ENCODE measurements around the gene MUC5B.

Gene MUC5B

DNA sequence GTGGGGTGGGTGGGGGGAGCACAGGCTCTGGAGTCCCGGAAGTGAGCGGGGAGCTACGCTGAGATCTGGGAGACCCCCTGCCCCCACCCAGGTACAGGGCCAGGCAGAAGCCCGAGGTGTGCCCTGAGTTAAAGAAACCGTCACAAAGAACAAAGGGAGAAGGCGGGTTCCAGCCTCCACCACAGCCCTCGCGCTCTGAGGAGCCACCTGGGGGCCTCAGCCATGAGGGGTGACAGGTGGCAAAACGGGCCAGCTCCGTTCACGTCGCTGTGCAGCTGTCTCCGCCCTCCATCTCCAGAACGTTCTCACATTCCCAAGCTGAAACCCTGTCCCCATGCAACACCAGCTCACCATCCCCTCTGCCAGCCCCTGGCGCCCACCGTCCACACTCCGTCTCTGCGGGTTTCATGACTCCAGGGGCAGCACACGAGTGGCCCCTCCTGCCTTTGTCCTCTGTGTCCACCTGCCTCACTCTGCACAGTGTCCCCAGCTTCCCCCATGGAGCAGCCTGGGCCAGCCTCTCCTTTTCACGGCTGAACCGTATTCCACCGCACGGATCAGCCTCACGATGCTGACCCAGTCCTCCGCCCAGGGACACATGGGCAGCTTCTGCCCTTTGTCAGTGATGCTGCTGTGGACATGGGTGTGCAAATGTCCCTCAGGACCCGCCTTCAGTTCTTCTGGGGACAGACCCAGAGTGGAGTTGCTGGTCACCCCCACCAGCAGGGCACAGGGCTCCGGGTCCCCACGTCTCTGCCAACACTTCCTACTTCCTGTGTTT is 1.7 kb upstream of the MUC5B start:
- no peak for DNase-seq

DNA sequence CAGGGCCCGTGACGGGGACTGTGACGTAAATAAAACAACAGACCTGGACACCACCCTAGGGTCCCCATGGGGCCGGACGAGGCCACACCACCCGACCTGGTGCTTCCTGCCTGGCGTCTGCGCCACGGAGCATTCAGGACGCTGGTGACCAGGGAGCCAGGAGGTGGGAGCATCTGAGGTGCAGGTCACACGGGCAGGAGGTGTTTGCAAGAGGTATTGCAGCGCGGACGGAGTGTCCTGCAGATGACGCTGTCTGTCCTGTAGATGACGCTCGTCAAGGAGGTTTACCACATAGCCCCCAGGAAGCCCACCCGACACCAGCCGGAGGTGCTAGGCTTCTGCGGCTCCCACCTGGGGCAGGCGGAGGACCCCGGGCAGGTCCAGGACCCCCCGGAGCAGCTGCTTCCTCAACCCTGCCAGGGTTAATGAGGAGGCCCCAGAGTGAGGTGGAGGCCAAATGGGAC is 986 bp upstream of the MUC5B start:
- DNase-seq = no peak

DNA sequence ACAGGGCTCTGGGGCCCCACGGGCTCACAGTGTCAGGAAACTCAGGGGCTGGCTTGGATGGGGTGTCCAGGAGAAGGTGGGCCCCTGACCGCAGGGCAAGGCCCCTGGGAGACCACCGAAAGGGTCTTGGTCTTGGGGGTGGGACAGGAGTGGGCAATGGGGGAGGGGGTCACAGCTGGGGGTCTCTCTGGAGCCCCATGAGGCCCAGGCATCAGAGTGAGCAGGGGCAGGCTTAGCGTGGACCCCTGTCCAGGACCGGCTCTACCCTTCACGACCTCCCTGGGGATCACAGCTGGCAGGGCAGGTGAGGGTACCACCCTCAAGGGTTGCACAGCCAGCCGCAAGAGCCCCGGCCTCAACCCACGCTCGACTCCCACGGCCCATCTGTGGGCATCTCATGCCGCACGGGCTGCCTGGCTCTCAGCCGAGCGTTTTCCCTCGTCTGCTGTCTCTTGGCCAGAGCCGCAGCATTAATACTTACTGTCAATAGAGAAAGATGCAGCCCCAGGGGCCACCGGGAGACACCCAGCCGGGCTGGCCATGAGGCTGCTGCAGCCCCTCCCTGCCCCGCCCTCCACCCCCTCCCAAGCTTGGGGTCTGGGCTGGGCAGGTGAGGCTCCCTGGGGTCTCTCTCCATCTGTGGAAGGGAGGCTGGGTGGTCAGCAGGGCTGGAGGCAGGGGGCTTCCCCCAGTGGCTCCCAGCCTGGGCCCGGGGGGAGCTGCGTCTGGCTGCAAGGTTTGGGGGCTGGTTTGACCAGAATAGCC is 662 bp downstream of the MUC5B start:
- no peak for DNase-seq

DNA sequence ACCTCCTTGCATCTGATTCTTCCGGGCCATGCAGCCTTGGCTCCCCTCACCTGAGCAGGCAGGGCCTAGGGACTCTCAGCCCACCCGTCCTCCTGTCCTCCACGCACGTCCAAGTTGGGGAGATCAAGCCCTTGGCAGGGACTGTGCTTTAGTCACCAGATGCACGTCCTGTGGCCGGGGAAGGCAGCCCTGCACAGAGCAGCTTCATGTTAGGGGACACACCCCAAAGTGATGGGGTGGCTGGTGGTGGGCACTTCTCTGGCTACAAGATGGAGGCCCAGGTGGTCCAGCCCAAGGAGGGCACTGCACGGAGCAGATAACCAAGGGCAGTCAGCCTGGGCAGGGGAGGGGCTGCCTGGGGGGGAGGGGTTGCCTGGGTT is 1.2 kb downstream of the MUC5B start:
- DNase-seq = no peak

DNA sequence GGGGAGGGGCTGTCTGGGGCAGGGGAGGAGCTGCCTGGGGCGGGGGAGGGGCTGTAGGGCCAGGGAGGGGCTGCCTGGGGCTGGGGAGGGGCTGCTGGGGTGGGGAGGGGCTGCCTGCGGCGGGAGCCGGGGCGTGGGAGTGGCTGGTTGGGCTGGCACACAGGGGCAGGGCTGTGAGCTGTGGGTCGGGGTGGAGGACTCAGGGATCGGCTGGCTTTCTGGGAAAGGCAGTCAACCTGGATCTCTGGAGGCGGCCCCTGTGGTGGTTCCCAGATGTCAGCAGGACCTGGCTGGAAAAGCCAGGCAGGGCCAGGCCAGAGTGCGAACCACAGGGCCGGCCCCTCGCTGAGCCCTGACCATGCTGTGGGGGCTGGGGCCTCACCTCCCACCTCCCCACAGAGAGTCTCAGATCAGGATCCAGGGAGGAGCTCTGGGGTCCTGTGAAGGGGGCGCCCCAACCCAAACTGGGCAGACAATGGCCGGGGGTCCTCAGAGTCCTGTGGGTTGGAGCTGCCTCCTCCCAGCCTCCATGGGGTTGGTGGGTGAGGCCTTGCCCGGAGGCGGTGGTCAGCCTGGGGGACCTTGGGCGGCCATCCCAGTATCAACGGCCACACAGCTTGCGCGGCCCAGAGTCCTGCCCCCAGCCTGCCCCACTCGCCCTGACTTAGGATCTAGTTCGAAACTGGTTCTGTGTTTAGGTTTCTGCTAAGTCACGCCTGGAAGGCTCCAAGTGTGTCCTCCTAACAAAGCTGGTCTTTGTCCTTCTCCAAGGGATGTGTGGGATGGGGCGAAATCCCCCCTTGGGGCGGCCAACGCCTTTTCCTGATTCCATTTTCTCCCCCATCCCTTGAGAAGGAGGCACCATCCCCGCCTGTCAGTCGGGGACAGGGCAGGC is 1.9 kb downstream of the MUC5B start:
- DNase-seq = no peak

DNA sequence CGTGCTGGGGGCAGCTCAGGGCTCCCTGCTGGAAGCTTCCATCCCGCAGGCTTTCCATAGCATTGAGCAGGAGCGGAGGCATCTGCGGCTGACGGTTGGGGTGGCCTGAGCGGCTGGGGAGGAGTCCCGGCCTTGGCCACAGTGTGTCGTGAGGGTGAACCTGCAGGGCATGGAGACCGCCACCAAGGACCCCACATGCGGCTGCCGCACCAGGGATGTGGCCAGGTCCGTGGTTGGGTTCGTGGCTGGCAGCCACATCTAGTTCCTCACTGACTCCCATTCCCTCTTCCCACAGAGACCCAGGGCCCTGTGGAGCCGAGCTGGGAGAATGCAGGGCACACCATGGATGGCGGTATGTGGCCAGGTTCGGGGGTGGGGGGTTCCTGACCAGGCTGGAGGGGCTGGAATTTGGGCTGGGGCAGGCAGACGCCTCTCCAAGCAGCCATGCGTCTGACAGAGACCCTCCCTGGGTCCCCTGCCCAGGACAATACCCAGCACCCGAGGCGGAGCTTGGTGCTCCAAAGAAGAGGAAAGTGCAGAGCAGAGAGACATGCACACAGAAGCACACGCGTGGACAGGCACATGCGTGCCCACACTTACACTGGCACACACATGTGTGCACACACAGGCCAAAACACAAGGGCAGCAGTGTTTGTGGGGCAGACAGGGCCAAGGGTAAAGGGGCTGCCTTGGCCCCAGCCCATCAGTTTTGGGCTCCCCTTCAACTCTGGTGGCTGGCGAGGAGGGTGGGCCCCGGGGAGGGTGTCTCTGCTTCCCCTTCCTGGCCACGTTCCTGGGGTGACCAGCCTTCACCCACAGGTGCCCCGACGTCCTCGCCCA is 2.7 kb downstream of the MUC5B start:
- no peak for DNase-seq

DNA sequence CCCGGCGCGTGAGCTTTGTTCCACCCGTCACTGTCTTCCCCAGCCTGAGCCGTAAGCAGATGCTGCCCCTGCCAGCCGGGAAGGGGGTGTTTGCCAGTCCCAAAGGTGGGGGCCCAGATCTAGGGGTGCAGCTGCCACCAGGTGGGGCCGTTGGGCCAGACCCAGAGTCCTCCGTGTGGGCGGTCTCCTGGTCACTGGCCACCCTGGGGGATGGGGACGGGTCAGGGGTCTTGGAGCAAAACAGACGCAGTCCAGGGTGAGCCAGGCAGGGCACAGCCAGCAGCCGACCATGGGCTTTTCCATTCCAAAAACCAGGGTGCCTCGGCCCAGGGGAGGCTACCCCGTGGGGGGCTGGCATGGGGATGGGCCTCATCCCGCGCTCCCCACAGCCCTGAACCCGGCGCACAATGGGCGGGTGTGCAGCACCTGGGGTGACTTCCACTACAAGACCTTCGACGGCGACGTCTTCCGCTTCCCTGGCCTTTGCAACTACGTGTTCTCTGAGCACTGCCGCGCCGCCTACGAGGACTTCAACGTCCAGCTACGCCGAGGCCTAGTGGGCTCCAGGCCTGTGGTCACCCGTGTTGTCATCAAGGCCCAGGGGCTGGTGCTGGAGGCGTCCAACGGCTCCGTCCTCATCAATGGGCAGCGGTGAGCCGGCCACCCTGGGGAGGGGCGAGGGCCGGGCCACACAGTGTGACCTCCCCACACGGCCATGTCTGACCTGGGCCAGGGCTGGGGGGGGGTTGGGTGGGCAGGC is 3.5 kb downstream of the MUC5B start:
- DNase-seq = no peak

DNA sequence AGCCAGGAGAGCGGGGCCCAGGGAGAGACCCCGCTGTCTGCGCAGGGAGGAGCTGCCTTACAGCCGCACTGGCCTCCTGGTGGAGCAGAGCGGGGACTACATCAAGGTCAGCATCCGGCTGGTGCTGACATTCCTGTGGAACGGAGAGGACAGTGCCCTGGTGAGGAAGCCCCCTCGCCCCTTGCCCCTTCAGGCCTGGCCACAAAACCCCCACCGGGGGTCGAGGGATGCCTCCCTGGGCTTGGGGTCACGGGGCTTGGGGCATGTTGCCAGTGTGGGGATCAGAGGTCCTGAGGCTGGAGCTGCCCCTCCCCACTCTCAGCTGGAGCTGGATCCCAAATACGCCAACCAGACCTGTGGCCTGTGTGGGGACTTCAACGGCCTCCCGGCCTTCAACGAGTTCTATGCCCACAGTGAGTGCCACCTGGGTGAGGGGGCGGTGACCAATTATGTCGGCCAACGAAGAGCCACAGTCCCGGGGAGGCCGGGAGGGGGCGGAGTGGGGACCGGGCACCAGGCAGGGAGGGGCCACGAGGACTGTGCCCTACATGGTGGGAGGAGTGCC is 4.2 kb downstream of the MUC5B start:
- no peak for DNase-seq

DNA sequence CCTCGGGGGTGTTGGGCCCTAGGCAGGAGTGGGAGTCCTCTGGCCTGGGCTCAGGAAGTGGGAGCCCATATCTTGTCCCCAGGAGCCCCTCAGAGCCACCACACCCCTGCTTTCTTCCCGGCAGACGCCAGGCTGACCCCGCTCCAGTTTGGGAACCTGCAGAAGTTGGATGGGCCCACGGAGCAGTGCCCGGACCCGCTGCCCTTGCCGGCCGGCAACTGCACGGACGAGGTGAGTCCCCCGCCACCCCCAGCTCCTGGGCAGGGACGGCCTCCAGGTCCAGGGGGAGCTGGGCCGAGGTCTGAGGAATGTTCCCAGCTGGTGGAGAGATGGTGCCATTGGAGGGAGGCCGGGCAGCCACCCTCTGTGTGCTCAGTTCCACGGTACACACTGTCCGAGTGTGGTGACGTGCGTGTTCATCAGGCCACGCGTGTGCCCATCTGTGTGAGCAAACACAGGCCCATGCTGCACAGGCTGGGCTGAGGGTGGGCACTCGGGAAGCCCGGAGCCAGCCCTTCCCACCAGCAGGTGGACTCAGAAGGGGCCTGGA is 4.8 kb downstream of the MUC5B start:
- no peak for DNase-seq

DNA sequence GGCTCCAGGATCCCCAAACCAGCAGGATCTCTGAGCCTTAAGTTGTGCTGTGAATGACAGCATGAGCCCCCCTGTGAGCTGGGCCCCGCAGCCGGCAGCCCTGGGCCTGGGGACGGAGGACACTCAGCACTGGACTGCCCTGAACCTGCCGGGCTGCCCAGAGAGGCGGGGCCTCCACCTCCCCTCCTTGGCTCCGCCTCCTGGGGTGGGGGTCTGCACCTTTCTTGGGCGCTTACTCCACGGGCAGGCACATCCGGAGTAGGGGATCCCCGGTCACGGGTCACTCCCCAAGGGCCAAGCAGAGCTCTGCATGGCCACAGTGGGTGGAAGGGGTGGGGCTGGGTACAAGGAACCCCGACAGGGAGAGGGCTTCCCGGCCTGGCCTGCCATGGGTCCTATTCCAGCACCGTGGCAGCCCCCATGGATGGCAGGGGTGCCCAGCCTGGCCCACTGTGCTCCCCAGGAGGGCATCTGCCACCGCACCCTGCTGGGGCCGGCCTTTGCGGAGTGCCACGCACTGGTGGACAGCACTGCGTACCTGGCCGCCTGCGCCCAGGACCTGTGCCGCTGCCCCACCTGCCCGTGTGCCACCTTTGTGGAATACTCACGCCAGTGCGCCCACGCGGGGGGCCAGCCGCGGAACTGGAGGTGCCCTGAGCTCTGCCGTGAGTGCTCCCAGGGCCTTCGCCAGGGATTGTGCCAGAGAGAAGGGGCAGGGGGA is 5.4 kb downstream of the MUC5B start:
- no peak for DNase-seq

DNA sequence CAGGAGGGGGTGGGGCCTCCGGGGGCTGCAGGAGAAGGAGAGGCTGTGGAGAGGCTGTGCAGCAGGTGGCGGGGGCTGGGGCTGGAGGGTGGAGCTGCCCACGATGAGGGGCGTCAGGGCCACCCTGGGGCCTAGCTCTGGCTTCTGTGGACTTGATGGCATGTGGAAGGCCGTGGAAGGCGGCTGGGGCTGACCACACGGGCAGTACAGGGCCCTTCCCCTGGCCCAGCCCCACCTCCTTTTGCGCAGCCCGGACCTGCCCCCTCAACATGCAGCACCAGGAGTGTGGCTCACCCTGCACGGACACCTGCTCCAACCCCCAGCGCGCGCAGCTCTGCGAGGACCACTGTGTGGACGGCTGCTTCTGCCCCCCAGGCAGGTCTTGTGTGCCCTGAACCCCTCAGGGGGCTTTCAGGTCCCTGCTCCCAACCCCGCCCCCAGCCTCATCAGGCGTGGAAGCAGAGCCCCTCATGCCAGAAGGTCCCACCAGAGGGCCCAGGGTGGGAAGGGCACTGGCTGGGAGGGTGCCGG is 6.1 kb downstream of the MUC5B start:
- no peak for DNase-seq

DNA sequence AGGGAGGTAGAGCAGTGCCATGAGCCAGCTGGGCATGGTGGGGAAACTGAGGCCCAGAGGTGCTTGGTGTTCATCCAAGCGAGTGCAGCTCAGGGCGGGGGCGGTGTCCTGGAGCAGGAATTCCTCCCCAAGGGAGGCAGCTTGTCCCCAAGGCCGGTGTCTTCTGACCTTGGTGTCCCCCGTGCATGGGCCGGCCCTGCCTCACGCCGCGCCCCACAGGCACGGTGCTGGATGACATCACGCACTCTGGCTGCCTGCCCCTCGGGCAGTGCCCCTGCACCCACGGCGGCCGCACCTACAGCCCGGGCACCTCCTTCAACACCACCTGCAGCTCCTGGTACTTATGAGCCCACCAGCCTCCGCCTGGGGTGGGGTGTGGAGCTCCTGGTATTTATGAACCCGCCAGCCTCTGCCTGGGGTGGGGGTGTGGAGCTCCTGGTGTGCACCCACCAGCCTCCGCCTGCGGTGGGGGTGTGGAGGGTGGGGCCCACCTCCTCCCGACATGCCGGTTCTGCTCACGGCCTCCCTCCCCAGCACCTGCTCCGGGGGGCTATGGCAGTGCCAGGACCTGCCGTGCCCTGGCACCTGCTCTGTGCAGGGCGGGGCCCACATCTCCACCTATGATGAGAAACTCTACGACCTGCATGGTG is 6.7 kb downstream of the MUC5B start:
- no peak for DNase-seq

DNA sequence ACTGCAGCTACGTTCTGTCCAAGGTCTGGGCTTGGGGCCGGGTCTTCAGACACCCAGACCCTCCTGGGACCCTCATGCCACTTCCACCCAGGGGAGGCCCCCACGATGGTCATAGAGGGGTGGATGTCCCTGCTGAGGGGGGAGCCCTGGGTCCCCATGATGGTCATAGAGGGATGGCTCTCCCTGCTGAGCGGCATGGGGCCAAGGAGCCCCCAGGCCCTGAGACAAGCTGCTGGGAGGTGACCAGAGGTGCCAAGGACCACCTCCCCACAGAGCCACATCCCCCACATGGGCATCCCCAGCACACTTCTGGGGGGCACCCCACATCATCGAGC is 7.2 kb downstream of the MUC5B start:
- DNase-seq = no peak

DNA sequence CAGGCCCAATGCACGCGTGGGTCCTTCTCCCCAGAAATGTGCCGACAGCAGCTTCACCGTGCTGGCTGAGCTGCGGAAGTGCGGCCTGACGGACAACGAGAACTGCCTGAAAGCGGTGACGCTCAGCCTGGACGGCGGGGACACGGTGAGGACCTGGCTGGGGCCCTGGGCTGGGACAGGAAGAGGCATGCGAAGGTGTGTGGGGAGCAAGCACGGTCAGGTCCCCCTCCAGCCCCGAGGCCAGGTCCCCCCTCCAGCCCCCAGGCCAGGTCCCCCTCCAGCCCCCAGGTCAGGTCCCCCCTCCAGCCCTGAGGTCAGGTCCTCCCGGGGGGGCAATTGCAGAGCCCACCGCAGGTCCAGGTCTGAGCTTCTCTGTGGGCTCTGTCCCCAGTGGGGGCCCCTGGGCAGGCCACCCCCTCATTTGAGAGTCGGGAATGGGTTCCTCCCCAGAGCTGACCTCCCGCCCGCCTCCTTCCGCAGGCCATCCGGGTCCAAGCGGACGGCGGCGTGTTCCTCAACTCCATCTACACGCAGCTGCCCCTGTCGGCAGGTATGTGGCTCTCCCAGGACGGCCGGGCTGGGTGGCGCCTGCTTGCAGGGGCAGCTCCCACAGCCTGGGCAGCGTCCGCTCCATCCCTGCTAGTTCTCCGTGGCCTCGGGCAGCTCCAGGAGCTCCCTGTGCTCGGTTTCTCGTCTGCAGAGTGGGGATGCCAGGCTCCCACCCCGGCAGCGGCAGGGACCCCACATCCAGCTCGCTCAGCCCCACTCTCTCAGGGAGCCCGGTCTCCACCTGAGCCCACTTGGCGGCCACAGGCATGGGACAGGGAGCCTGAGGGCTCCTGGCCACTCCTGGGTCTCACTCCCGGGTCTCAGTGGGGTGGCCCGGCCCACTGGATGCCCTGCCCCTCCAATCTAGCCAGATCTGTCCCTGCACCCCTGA is 7.9 kb downstream of the MUC5B start:
- DNase-seq = no peak

DNA sequence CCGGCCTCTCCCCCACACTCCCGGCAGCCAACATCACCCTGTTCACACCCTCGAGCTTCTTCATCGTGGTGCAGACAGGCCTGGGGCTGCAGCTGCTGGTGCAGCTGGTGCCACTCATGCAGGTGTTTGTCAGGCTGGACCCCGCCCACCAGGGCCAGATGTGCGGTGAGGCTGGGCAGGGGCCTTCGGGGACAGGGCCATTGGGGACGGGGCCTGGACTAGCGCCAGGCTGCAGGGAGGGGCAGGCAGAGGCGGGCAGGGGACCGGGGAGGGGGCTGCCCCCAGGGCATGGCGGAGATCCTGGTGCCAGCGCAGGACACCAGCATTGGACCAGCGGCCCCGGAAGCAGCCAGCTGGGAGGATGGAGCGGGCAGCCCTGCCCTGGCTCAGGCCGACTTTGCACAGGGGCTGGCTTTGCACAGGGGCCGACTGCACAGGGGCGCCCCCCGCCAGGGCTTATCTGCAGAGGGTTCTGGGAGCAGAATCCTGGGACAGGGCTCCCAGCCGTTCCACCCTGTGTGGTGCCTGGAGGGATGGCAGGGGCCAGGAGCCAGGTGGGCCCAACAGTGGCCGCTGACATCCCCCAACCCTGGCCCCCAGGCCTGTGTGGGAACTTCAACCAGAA is 8.6 kb downstream of the MUC5B start:
- DNase-seq = no peak

DNA sequence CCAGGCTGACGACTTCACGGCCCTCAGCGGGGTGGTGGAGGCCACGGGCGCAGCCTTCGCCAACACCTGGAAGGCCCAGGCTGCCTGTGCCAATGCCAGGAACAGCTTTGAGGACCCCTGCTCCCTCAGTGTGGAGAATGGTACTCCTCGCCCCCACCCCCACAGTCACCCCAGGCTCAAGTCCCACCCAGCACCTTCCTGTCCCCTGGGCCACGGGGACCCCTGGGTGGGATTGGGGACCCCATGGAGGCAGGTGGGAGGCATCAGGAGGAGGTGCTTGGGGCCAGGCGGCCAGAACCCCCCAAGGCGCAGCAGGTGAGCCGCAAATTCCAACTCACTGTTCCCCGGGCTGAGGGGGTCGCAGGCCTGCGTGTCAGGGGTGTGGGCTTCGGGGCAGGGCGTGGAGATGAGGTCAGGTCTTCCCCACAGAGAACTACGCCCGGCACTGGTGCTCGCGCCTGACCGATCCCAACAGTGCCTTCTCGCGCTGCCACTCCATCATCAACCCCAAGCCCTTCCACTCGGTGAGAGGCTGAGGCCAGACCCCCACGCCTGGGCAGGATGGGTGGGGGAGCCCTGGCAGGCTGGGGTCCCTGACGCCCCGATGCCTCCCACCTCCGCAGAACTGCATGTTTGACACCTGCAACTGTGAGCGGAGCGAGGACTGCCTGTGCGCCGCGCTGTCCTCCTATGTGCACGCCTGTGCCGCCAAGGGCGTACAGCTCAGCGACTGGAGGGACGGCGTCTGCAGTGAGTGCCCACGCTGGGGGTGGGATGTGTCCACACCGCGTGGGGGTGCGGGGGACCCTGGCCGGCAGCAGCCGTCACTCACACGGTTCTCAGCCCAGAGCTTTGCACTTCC is 9.4 kb downstream of the MUC5B start:
- DNase-seq = no peak

DNA sequence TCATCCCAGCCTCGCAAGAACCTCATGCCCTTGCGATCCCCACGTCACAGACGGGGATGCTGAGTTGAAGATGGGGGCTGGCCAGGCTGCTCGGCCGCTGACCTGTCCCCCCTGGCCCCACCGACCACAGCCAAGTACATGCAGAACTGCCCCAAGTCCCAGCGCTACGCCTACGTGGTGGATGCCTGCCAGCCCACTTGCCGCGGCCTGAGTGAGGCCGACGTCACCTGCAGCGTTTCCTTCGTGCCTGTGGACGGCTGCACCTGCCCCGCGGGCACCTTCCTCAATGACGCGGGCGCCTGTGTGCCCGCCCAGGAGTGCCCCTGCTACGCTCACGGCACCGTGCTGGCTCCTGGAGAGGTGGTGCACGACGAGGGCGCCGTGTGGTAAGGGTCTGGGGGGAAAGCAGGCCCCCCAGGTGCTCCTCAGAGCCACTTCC is 10.0 kb downstream of the MUC5B start:
- DNase-seq = no peak

All from fibroblast of skin of abdomen (primary cell).